PC-9 (cell line): ENCODE measurements around the gene CLCA1.

Experiments
- EZH2 ChIP-seq: fragments of 200-600 bp; sonication (generic); IDR thresholded peaks from 2 replicates; pipeline ENCODE4 v1.8.0; 2017; ENCODE audit warnings: antibody characterized with exemption, low read depth
- TF ChIP-seq, protein P1 (sequence below): fragments of 200-600 bp; sonication (generic); conservative IDR thresholded peaks from 2 replicates; pipeline ENCODE4 v1.6.1; 2017; ENCODE audit warnings: mixed run types, antibody characterized with exemption, mild to moderate bottlenecking, moderate library complexity

DNA sequence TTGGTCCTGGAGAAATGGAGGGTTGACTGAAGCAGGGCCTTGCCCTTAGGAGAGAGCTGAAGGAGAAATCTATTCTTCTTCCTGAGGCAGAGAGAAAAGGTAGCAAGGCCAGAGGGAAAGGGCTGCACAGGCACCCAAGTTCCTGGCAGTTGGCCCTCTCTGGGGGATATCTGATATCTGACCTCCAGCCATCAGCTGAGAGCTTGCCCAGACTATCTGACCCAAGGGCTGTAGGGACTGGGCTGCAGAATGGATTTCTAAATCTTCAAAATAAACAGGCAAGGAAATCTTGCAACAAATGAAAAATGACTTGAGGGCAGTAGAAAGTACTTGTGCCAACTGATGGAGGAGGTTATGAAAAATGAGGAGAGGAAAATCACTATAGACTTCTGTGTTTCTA lies 45.3 kb upstream of the CLCA1 start:
- TF ChIP-seq, protein P1, sequence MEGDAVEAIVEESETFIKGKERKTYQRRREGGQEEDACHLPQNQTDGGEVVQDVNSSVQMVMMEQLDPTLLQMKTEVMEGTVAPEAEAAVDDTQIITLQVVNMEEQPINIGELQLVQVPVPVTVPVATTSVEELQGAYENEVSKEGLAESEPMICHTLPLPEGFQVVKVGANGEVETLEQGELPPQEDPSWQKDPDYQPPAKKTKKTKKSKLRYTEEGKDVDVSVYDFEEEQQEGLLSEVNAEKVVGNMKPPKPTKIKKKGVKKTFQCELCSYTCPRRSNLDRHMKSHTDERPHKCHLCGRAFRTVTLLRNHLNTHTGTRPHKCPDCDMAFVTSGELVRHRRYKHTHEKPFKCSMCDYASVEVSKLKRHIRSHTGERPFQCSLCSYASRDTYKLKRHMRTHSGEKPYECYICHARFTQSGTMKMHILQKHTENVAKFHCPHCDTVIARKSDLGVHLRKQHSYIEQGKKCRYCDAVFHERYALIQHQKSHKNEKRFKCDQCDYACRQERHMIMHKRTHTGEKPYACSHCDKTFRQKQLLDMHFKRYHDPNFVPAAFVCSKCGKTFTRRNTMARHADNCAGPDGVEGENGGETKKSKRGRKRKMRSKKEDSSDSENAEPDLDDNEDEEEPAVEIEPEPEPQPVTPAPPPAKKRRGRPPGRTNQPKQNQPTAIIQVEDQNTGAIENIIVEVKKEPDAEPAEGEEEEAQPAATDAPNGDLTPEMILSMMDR = no peak
- TF ChIP-seq EZH2 = no peak
